GM23338 (cell line): Measurements from ENCODE around the gene BICRAL. TPM values are rescaled to one million over a fixed set of nuclear protein-coding genes. Genes with fewer than 3 reads are reported as not detected.
"Not testable (repeated sequence)": the region's sequence is repeated elsewhere in the genome, so short reads cannot be mapped to it uniquely, and the experiment has no call there.

Experiments
- ATAC-seq: fragments of 200-7000 bp; cut with Tn5 transposase; 3 replicates; pipeline ENCODE4 v1.9.1; 2020
- DNase-seq: peaks from one replicate; pipeline ENCODE4 v3.0.0-alpha.2; 2015; ENCODE audit warnings: low spot score
- H2AFZ ChIP-seq: fragments of 200-600 bp; sonication (generic); 2 replicates; pipeline ENCODE4 v1.8.0; 2016; ENCODE audit warnings: antibody characterized with exemption, mild to moderate bottlenecking, moderate library complexity
- H3F3A ChIP-seq: fragments of 200-600 bp; sonication (generic); replicated peaks from 2 replicates; pipeline ENCODE4 v1.8.0; 2017; ENCODE audit warnings: antibody characterized with exemption, mixed run types, low read depth
- H3K27ac ChIP-seq: fragments of 200-600 bp; sonication (generic); 2 replicates; pipeline ENCODE4 v1.6.1; 2016; ENCODE audit warnings: low read depth
- H3K27me3 ChIP-seq: fragments of 200-600 bp; sonication (generic); 2 replicates; pipeline ENCODE4 v1.8.0; 2016; ENCODE audit warnings: mild to moderate bottlenecking, mixed run types, moderate library complexity; ENCODE audit not compliant: insufficient read depth
- H3K36me3 ChIP-seq: fragments of 200-600 bp; sonication (generic); 2 replicates; pipeline ENCODE4 v1.8.0; 2016; ENCODE audit warnings: mild to moderate bottlenecking; ENCODE audit not compliant: insufficient read depth
- H3K4me1 ChIP-seq: fragments of 200-600 bp; sonication (generic); 2 replicates; pipeline ENCODE4 v1.8.0; 2016; ENCODE audit warnings: mild to moderate bottlenecking, moderate library complexity; ENCODE audit not compliant: insufficient read depth
- H3K4me2 ChIP-seq: fragments of 200-600 bp; sonication (generic); 2 replicates; pipeline ENCODE4 v1.7.1; 2017; ENCODE audit warnings: mixed run types
- H3K4me3 ChIP-seq: fragments of 200-600 bp; sonication (generic); 2 replicates; pipeline ENCODE4 v1.6.1; 2016; ENCODE audit warnings: mixed run types
- H3K79me2 ChIP-seq: fragments of 200-600 bp; sonication (generic); replicated peaks from 2 replicates; pipeline ENCODE4 v1.8.0; 2017; ENCODE audit warnings: mild to moderate bottlenecking; ENCODE audit not compliant: insufficient read depth
- H3K9me2 ChIP-seq: fragments of 200-600 bp; sonication (generic); 2 replicates; pipeline ENCODE4 v1.8.0; 2017; ENCODE audit not compliant: insufficient read depth
- H4K20me1 ChIP-seq: fragments of 200-600 bp; sonication (generic); replicated peaks from 2 replicates; pipeline ENCODE4 v1.8.0; 2017; ENCODE audit warnings: mild to moderate bottlenecking; ENCODE audit not compliant: insufficient read depth
- H3K27ac Mint-ChIP-seq: 2 replicates; pipeline ENCODE4 v1.8.0; 2020; ENCODE audit warnings: inconsistent platforms, mild to moderate bottlenecking, moderate library complexity, mixed read lengths
- H3K27me3 Mint-ChIP-seq: 3 replicates; pipeline ENCODE4 v1.8.0; 2022; ENCODE audit warnings: low read depth, mild to moderate bottlenecking, moderate library complexity, mixed read lengths, inconsistent platforms; ENCODE audit not compliant: insufficient read depth, poor library complexity
- H3K36me3 Mint-ChIP-seq: 3 replicates; pipeline ENCODE4 v1.8.0; 2021; ENCODE audit warnings: low read depth, mild to moderate bottlenecking, inconsistent platforms, moderate library complexity, mixed read lengths
- H3K4me1 Mint-ChIP-seq: 3 replicates; pipeline ENCODE4 v1.8.0; 2020; ENCODE audit warnings: mild to moderate bottlenecking, inconsistent platforms, mixed read lengths
- H3K4me3 Mint-ChIP-seq: 3 replicates; pipeline ENCODE4 v1.8.0; 2021; ENCODE audit warnings: moderate library complexity, mild to moderate bottlenecking, inconsistent platforms, mixed read lengths
- H3K9me3 Mint-ChIP-seq: 3 replicates; pipeline ENCODE4 v1.8.0; 2020; ENCODE audit warnings: moderate library complexity, mild to moderate bottlenecking, inconsistent platforms, mixed read lengths
- EZH2 ChIP-seq: fragments of 200-600 bp; sonication (generic); IDR thresholded peaks from one replicate; pipeline ENCODE4 v1.8.0; 2017; ENCODE audit warnings: antibody characterized with exemption, mild to moderate bottlenecking, low read depth; ENCODE audit not compliant: unreplicated experiment
- STAT1 ChIP-seq: IDR thresholded peaks from one replicate; pipeline ENCODE4 v1.6.1; 2016; ENCODE audit warnings: antibody characterized with exemption; ENCODE audit not compliant: unreplicated experiment
- ZNF114 ChIP-seq: fragments of 250-450 bp; sonication (Bioruptor Pico); IDR thresholded peaks from 2 replicates; pipeline ENCODE4 v1.5.0; 2020; ENCODE audit warnings: mild to moderate bottlenecking, moderate library complexity
- polyA plus RNA-seq: library from polyadenylated mRNA; unstranded; fragments of >200 nt; fragmentation: Nextera tagmentation; extraction: Ambion mirVana; gene quantifications from 2 replicates; pipeline ENCODE4 v1.2.1, GENCODE V29; 2016
- total RNA-seq: library from RNA; depleted of rRNA; stranded (reverse); fragments of >200 nt; shearing (Covaris generic); gene quantifications from 2 replicates; pipeline ENCODE4 v1.2.3, GENCODE V29; 2014
- TF ChIP-seq, protein P1 (sequence below), 2 experiments: fragments of 200-600 bp in 1 of 2; sonication (generic) in 1 of 2; conservative IDR thresholded peaks; 2 replicates each; pipeline versions ENCODE4 v1.5.1 to v1.6.1; 2016 to 2017; ENCODE audit warnings: antibody characterized with exemption in 2 of 2, low read depth in 2 of 2, mild to moderate bottlenecking in 2 of 2, moderate library complexity in 1 of 2
- TF ChIP-seq, protein P2 (sequence below): fragments of 250-450 bp; sonication (Bioruptor Pico); IDR thresholded peaks from 2 replicates; pipeline ENCODE4 v1.5.0; 2020; ENCODE audit warnings: mild to moderate bottlenecking, moderate library complexity

Gene BICRAL
- total and polyA plus RNA-seq, 2 experiments from 2014 or later = 3.4 to 11.7 TPM

DNA sequence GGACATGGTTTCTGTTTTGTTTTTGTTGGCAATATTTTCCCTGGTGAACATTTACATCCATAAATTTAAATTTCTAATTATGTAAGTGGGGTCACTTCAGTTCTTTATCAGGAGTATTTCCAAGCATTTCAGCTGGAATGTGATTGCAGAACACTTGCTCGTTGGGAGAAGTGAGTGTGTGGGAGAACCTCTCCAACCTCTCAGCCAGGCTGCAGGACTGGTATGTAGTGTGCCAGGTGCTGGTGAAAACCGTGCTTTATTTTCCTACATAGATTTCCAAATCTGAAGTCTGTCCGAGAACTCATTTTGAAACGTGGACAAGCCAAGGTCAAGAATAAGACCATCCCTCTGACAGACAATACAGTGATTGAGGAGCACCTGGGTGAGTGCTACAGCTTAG is 103.8 kb downstream of the BICRAL start:
- H3K79me2 ChIP-seq = peaks cover 39% of the 10 kb centered on the region
- TF ChIP-seq, protein P1, sequence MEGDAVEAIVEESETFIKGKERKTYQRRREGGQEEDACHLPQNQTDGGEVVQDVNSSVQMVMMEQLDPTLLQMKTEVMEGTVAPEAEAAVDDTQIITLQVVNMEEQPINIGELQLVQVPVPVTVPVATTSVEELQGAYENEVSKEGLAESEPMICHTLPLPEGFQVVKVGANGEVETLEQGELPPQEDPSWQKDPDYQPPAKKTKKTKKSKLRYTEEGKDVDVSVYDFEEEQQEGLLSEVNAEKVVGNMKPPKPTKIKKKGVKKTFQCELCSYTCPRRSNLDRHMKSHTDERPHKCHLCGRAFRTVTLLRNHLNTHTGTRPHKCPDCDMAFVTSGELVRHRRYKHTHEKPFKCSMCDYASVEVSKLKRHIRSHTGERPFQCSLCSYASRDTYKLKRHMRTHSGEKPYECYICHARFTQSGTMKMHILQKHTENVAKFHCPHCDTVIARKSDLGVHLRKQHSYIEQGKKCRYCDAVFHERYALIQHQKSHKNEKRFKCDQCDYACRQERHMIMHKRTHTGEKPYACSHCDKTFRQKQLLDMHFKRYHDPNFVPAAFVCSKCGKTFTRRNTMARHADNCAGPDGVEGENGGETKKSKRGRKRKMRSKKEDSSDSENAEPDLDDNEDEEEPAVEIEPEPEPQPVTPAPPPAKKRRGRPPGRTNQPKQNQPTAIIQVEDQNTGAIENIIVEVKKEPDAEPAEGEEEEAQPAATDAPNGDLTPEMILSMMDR (conservative IDR thresholded peaks at IDR 0.05; ENCODE audit: low read depth in 2 of 2) = no peak
- DNase-seq = no peak
- peaks cover 8% of the 10 kb centered on the region for H3K27me3 Mint-ChIP-seq
- H3F3A ChIP-seq = peaks cover 37% of the 10 kb centered on the region
- H3K4me1 ChIP-seq = peaks cover 7% of the 10 kb centered on the region
- no peaks in the 10 kb centered on the region for H3K9me2 ChIP-seq
- H3K27me3 ChIP-seq = no peaks in the 10 kb centered on the region
- no peaks in the 10 kb centered on the region for H3K9me3 Mint-ChIP-seq
- H3K36me3 ChIP-seq = peaks cover 57% of the 10 kb centered on the region
- no peak overlapping the region for H3K4me3 Mint-ChIP-seq
- H3K4me1 Mint-ChIP-seq = peaks cover 12% of the 10 kb centered on the region; the same call in 1 of the 3 replicates
- H3K4me2 ChIP-seq = no peak overlapping the region
- H3K27ac Mint-ChIP-seq = no peak overlapping the region
- peaks cover 29% of the 10 kb centered on the region for H4K20me1 ChIP-seq
- no peak overlapping the region for H3K27ac ChIP-seq
- peaks cover 71% of the 10 kb centered on the region for H3K36me3 Mint-ChIP-seq
- no peak overlapping the region for H2AFZ ChIP-seq
- no peak for ATAC-seq
- no peak overlapping the region for H3K4me3 ChIP-seq

DNA sequence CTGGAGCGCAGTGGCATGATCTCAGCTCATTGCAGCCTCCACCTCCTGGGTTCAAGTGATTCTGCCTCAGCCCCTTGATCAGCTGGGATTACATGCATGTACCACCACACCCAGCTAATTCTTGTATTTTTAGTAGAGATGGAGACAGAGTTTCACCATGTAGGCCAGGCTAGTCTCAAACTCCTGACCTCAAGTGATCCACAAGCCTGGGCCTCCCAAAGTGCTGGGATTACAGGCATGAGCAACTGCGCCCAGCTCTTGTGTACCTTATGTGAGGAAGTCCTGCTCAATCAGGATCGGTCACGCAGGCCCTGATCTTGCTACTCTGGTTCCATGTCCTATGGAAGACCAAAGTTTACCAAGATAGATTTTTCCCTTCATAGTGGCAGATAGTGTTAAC is 106.3 kb downstream of the BICRAL start:
- H3K27me3 Mint-ChIP-seq, ATAC-seq: not testable (repeated sequence)

DNA sequence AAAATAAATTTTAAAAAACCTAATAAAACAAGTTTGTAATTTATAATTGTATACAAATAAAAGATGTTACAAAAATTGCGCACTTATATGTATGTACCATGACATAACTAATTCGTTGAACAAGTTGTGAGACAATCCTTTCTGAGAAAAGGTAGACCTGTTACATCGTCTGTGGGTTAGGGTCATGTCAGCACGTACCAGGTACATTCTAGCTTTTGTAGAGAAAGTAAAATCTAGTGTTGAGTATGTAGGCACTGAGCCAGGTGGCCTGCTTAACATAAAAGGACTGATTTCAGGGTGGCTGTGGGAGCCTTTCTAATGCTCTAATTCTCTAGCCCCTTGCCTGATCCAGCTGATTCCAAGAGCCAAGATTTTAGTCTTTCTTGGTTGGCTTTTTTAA is 108.0 kb downstream of the BICRAL start:
- peak overlapping the region; percentile 73 for H3K4me3 ChIP-seq
- peaks cover 9% of the 10 kb centered on the region for H3K27me3 Mint-ChIP-seq
- peaks cover 7% of the 10 kb centered on the region; the same call in 1 of the 2 replicates for H3K4me1 ChIP-seq
- no peaks in the 10 kb centered on the region for H3K9me3 Mint-ChIP-seq
- peak overlapping the region; percentile 94 for H3K27ac ChIP-seq
- no peaks in the 10 kb centered on the region for H3K79me2 ChIP-seq
- H3K4me3 Mint-ChIP-seq = peak overlapping the region; percentile 87
- H3K4me1 Mint-ChIP-seq = peaks cover 14% of the 10 kb centered on the region; the same call in 1 of the 3 replicates
- peak; percentile 11 for ATAC-seq
- H3F3A ChIP-seq = peaks cover 31% of the 10 kb centered on the region
- DNase-seq = peak; percentile 41
- peak overlapping the region; percentile 70 for H3K4me2 ChIP-seq
- peaks cover 17% of the 10 kb centered on the region for H3K36me3 ChIP-seq
- H3K27me3 ChIP-seq = no peaks in the 10 kb centered on the region
- H2AFZ ChIP-seq = no peak overlapping the region
- H3K27ac Mint-ChIP-seq = peak overlapping the region; percentile 97
- H3K36me3 Mint-ChIP-seq = peaks cover 38% of the 10 kb centered on the region
- 0 out of 2 replicates have a peak, but pooled peaks cover 10% of the 10 kb centered on the region for H4K20me1 ChIP-seq
- no peaks in the 10 kb centered on the region for H3K9me2 ChIP-seq
- no peak for TF ChIP-seq EZH2
- no peak for TF ChIP-seq STAT1
- no peak for TF ChIP-seq ZNF114 (CRISPR knock-in tag)
- TF ChIP-seq, protein P1 (conservative IDR thresholded peaks at IDR 0.05; ENCODE audit: low read depth in 2 of 2) = no peak
- TF ChIP-seq, protein P2, sequence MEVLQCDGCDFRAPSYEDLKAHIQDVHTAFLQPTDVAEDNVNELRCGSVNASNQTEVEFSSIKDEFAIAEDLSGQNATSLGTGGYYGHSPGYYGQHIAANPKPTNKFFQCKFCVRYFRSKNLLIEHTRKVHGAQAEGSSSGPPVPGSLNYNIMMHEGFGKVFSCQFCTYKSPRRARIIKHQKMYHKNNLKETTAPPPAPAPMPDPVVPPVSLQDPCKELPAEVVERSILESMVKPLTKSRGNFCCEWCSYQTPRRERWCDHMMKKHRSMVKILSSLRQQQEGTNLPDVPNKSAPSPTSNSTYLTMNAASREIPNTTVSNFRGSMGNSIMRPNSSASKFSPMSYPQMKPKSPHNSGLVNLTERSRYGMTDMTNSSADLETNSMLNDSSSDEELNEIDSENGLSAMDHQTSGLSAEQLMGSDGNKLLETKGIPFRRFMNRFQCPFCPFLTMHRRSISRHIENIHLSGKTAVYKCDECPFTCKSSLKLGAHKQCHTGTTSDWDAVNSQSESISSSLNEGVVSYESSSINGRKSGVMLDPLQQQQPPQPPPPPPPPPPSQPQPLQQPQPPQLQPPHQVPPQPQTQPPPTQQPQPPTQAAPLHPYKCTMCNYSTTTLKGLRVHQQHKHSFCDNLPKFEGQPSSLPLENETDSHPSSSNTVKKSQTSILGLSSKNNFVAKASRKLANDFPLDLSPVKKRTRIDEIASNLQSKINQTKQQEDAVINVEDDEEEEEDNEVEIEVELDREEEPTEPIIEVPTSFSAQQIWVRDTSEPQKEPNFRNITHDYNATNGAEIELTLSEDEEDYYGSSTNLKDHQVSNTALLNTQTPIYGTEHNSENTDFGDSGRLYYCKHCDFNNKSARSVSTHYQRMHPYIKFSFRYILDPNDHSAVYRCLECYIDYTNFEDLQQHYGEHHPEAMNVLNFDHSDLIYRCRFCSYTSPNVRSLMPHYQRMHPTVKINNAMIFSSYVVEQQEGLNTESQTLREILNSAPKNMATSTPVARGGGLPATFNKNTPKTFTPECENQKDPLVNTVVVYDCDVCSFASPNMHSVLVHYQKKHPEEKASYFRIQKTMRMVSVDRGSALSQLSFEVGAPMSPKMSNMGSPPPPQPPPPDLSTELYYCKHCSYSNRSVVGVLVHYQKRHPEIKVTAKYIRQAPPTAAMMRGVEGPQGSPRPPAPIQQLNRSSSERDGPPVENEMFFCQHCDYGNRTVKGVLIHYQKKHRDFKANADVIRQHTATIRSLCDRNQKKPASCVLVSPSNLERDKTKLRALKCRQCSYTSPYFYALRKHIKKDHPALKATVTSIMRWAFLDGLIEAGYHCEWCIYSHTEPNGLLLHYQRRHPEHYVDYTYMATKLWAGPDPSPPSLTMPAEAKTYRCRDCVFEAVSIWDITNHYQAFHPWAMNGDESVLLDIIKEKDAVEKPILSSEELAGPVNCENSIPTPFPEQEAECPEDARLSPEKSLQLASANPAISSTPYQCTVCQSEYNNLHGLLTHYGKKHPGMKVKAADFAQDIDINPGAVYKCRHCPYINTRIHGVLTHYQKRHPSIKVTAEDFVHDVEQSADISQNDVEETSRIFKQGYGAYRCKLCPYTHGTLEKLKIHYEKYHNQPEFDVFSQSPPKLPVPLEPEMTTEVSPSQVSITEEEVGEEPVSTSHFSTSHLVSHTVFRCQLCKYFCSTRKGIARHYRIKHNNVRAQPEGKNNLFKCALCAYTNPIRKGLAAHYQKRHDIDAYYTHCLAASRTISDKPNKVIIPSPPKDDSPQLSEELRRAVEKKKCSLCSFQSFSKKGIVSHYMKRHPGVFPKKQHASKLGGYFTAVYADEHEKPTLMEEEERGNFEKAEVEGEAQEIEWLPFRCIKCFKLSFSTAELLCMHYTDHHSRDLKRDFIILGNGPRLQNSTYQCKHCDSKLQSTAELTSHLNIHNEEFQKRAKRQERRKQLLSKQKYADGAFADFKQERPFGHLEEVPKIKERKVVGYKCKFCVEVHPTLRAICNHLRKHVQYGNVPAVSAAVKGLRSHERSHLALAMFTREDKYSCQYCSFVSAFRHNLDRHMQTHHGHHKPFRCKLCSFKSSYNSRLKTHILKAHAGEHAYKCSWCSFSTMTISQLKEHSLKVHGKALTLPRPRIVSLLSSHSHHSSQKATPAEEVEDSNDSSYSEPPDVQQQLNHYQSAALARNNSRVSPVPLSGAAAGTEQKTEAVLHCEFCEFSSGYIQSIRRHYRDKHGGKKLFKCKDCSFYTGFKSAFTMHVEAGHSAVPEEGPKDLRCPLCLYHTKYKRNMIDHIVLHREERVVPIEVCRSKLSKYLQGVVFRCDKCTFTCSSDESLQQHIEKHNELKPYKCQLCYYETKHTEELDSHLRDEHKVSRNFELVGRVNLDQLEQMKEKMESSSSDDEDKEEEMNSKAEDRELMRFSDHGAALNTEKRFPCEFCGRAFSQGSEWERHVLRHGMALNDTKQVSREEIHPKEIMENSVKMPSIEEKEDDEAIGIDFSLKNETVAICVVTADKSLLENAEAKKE (CRISPR knock-in tag) = no peak

More for the DNA sequence above, 106.3 kb downstream of the BICRAL start:
- not testable (repeated sequence) for DNase-seq, H3K4me1 ChIP-seq, H3K27ac ChIP-seq, H3K4me3 ChIP-seq, H3K27ac Mint-ChIP-seq, H3K9me3 Mint-ChIP-seq, H3K9me2 ChIP-seq, H3K4me2 ChIP-seq, H3K27me3 ChIP-seq, H2AFZ ChIP-seq
- Mint-ChIP-seq H3K4me3 (peak overlapping the region; percentile 26; the same call in 2 of the 3 replicates), H3K36me3 (peaks cover 54% of the 10 kb centered on the region), H3K4me1 (peaks cover 14% of the 10 kb centered on the region; the same call in 1 of the 3 replicates)
- H3K79me2 ChIP-seq = peaks cover 14% of the 10 kb centered on the region; the same call in 1 of the 2 replicates
- H3F3A ChIP-seq = peaks cover 45% of the 10 kb centered on the region
- H3K36me3 ChIP-seq = peaks cover 33% of the 10 kb centered on the region
- peaks cover 21% of the 10 kb centered on the region for H4K20me1 ChIP-seq
